ENCODE results near the gene CAMK2G.

DNA sequence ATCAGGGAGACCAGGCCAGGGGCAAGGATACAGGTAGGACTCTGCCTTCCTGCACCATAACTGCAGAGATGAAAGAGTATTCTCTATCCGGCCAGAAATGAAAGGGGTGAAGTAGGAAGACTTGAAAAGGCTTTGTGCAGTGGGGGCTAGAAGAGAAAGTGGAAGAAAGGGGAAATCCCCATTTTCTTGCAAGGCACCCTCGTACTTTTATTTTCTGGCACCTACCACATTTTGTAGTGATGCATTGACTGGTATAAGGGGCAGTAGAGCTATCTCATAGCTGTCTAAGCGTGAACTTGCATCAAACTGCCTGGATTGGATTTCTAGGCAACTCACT lies 752 bp upstream of the CAMK2G start:
- TF ChIP-seq, protein P1, sequence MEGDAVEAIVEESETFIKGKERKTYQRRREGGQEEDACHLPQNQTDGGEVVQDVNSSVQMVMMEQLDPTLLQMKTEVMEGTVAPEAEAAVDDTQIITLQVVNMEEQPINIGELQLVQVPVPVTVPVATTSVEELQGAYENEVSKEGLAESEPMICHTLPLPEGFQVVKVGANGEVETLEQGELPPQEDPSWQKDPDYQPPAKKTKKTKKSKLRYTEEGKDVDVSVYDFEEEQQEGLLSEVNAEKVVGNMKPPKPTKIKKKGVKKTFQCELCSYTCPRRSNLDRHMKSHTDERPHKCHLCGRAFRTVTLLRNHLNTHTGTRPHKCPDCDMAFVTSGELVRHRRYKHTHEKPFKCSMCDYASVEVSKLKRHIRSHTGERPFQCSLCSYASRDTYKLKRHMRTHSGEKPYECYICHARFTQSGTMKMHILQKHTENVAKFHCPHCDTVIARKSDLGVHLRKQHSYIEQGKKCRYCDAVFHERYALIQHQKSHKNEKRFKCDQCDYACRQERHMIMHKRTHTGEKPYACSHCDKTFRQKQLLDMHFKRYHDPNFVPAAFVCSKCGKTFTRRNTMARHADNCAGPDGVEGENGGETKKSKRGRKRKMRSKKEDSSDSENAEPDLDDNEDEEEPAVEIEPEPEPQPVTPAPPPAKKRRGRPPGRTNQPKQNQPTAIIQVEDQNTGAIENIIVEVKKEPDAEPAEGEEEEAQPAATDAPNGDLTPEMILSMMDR (IDR thresholded peaks at IDR 0.05) = no peak
- TF ChIP-seq EZH2phosphoT487 (IDR thresholded peaks at IDR 0.05) (no peak), EZH2 (IDR thresholded peaks at IDR 0.05) (no peak)

Data from neural progenitor cell (in vitro differentiated cells).